ENCODE results near the gene PLEKHG7.
"Not testable (repeated sequence)": the region's sequence is repeated elsewhere in the genome, so short reads cannot be mapped to it uniquely, and the experiment has no call there.

PLEKHG7 gene

DNA sequence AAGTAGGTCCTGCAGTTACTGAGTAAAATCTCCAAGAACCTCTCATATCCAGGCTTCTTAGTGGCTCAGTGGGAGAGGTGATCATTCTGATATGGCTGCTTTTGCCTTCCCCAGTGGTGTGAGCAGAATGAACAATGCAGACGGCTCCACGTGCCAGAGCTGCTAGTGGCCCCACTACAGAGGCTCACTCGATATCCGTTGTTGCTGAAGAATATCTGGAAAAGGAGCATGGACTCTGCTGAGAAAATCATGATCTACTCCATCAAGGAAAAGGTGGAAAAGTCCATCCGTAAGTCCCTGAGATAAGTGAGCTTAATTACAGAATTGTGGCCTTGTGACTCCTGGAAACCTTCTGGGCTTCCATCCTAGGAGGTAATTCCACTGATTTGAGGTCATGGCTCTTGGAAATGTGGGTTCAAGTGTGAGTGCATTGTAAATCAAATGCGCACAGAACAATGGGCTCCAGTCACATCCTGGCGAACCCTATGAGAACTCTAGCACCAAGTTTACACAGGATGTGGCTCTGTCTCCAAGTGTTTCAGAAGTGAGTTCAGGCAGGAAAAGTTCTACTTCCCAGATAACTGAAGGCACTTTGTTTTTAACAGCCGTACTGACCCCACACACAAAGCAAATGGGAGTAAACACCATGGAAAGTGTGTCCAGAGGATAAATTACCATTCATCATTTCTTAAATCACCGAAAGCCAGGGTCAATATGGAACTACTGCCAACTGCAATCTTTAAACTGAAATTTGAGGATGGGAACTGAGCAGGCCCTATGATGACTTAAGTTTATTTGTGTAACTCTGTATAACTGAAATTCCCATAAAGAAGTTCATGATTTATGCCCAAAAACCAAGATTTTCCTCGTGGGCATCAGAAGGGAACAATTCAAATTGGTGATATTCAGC is 51.4 kb downstream of the PLEKHG7 start:
- no peak for DNase-seq

DNA sequence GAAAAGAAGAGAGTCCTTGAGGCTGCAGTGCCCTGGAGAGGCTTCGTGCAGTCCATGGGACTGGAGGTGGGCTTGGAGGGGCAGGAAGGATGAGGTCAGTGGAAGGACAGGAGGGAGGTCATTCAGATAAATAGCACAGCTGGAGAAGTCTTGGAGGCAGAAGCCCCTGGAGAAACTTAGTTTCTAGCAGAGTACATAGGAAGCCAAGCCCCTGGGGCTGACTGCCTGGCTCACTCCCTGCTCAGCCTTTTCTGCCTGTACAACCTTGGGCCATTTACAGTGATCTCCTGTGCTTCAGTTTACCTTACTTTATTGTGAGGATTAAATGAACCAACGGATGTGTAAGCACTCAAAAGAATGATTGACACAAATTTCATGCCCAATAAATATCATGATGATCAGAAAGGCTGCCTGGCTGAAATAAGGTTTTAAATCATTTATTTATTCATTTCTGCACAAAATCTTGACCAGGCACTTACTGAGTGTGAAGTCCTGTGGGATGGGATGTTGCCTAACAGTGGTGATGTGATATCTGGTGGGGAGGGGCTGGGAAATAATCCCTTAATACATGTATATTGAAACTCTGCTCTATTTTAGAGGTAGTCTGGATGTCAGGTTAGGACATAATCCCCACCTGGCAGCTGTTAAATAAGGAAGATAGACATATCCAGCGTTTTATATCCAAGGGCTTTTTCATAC is 54.3 kb downstream of the PLEKHG7 start:
- DNase-seq = no peak

DNA sequence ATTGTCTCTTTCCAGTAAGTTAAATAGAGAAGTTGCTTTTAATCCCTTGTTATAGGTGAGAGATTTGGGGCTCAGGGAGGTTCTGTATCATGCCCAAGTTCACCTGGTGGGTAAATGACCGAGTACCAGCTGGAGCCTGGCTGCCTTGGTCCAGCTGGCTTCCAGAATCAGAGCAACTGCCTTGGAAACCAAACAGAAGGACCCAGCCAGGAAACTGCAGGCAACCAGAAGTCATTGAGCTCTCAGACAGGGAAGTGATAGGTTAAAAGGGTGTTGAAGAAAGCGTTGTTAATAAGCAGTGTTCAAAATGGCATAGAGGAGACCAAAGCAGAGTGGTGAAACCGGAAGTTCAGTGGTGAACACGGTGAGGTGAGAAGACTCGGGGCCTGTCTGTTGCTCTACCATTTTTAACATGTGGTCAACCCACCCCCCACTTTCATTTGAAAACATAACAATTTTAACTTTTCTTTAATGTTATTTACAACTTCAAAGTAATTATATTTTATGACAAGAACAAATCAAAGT is 54.9 kb downstream of the PLEKHG7 start:
- no peak for DNase-seq

DNA sequence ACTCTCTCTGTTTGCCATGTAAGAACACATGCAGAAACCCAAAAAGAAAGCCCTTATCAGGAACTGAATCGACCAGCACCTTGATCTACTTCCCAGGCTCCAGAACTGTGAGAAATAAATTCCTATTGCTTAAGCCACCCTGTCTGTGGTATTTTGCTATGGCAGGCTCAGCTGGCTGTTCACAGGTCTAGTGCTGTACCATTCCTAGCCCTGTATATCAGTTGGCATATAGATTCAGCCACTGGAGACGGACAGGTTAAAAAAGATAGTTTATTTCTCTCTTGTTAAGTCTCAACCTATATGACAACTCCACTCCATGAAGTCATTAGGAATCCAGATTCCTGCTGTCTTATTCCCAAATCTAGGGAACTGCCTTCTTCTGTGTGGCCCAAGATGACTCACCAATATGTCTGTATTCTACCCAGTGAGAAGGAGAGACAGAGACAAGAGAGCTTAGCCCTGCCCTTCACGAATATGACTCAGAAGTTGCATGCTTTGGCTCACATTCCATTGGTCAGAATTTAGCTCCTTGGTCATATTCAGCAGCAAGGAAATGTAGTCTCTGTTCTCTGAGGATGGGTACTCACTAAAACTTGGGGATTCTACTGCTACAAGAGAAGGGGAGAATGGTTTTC is 57.0 kb downstream of the PLEKHG7 start:
- peak; percentile 87 for DNase-seq

DNA sequence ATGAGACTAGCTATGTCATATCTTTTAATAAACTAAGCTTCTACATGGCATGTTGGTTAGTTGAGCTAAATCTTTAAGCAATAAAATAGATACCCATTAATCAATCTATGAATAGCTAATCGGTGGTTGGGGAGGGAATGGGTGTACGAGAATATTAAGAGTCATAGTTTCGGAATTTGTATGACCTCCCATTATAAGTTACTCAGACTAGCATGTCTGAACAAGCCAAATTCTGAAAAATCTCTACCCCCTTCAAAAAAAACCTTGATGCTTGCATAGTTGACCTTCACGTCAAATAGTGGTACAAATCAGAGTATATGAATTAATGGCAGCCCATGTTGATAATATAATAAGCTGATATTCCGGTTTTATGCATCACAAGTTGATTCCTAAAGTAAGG is 60.0 kb downstream of the PLEKHG7 start:
- no peak for DNase-seq

DNA sequence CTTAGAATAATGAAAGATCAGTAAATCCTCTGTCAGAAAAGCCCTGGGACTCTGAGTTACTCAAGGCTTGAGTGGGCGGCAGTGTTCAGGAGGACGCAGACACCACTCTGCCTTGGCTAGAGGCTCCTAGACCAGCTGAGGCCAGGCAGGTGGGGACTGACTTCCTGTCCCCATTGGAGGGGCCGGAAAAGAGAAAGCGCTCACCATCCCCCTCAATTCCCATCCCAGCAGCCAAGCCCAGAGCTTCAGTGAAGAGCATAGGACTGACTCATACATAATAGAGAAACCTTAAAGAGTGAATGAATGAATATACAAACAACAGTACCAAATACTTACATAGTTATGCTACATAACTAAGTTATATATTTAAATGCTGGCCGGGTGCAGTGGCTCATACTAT is 62.0 kb downstream of the PLEKHG7 start:
- DNase-seq = no peak

DNA sequence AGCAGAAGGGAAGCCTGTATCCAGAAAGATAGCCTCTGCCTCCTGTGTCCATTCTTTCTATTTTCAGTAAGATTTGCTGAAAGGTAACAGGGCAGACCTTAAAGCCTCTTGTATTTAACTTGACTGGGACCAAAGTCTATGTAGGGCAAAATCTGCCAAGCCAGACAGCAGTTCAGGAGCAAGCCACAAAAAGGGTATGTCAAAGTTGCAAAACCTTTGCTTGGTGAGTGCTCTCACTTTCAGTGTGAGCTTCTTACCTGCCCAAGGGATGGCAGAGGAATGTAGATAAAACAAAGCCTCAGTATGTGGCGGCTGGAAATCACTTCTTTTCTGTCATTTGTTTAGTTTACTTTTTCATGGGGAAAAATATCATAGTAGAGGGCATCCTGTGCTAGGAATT is 63.1 kb downstream of the PLEKHG7 start:
- DNase-seq = no peak

DNA sequence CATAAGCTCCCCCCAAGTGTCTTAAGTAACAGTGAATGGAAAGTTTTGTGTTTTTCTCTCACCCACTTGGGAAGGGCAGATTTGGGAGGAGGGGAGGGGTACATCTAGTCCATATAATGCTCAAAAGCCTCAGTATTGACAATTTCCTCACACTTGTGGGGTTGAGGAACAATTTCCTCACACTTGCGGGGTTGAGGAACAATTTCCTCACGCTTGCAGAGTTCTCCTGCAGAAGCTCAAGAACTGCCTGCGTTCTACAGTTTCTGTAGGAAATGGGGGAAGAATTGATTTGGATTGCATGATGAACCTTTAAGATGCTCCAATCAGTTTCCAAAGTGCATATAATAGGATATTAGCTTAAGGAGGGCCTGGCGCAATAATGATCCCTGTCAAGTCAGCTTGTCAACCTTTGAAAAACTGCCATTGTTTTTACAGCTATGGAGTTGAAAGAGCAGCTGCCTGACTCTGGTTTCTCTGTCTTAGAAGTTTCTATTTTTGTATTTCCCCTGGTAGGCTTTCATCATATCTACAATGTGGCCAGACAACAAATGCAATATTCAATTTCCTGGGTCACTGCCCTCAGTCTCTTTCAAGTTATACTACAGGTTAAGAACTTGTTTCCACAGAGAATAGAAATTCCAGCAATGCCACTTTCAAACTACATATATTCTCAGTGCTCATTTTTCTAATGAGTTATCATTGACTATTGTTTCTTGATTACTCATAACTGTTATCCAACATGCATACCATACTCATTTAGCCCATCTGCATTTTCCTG is 66.5 kb downstream of the PLEKHG7 start:
- no peak for DNase-seq

DNA sequence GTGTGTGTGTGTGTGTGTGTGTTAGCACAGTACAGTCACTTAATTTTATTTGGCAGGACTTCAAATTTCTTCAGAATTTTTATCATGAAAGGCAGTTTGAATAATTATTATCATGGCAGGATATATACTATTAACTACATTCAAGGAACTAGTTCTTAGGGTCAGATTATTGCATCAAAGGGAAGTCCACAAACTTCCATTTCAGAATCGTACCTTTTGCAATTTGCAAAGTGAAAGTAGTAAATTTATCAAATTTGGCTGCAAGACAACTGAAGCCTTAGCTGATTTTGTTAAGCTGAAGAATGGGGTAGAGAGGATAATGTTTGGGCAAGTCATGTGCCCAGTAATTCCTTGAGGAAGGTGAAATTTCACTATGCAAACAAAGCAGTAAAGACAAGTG is 68.2 kb downstream of the PLEKHG7 start:
- no peak for DNase-seq

DNA sequence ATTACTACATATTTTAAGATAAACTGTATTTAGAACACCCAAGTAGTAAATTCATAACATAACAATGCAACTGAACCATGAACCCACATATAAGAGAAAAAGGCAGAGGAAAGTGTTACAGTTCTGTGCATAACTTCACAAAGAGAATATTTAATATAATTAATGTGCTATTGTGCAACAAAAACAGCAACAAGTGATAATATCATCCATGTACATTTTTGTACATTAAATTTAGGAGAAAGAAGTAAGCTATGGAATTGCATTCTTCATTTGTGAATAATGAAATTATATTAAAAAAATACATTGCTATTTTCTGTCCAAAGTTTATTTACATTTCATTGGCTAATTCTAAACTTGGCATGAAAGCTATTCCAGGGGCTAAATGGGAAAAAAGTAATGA is 72.6 kb downstream of the PLEKHG7 start:
- no peak for DNase-seq

DNA sequence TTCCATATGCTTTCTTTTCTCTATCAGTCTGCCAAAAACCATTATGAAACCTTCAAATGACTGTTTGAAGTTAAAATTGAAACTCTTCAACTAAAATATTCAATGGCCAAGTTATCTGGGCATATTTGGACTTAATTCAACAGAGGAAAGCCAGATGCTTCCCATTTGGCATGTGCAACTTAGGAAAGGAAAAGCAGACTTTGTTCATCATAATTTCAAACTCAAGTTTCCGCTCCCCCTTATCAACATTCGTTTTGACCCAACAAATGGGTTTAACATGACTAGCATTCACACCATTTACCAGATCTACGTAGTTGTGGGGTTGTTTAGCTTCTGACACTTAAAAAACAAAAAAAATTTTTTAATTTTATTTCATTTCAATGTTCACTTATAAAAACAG is 75.7 kb downstream of the PLEKHG7 start:
- no peak for DNase-seq

DNA sequence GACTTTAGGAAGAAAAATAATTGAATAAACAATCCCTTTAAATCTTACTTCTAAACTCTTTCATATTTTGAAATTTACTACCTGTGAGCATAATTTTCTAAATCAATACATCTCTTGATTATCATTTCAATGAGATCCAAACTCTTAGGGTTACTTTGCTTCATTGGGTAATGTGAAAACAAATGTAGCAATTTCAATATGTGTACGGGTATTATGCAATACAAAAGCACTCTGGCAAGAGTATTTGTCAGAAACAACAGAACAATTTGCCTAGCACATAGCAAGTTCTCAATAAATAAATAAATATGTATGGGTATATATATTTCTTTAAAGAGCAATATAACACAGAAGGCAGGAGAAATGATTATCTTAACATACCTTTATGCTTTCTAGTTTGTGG is 77.1 kb downstream of the PLEKHG7 start:
- no peak for DNase-seq

DNA sequence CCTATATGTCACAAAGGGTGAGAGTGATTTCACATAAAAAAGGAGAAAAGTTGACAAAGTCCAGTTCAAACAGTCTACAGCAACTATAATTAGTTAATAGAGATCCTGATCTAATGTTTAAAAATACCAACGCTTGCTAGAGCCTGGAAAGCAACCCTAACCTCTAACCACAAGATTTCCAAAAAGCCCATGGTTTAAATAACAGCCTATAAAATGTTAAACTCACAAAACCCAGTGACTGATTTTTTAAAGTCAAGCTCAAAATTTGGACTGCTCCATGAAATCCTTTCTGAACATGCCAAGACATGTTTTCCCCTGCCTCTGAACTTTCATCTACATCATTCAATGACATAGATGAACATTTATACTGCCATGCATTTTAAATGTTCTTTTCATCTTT is 81.6 kb downstream of the PLEKHG7 start:
- DNase-seq = no peak

DNA sequence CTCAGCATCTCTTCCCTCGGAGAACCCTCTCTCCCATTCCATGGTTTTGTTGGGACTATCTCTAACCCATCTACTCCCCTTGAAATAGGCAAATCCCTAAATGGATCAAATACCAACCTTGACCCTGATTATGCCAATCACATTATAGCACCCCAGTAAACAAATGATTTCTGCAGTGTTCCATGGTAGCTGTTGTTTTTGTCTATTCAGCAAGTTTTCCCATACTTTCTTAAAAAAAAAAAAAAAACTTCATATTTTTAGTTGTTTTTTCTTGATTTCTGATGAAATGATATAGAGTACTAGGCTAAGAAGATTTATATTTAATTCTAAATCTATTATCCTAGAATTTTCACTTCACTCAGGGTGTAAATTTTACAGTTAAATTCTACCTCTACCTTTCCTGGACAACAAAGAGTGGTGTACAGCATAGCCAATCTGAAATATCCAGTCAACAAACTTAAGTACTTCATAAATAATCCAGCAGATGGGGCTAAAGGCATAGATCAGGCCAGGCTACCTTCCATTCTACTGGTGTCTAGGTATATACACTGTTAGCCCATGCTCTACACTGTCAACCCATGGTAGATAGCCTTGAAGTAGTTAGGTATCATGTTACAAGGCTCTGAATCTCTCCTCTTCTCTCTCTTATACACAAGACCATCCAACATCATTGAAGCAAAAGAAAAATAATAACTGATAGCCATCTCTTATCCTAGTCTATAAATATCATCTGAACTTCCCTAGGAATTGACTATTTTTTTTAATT is 82.2 kb downstream of the PLEKHG7 start:
- DNase-seq = peak; percentile 73

DNA sequence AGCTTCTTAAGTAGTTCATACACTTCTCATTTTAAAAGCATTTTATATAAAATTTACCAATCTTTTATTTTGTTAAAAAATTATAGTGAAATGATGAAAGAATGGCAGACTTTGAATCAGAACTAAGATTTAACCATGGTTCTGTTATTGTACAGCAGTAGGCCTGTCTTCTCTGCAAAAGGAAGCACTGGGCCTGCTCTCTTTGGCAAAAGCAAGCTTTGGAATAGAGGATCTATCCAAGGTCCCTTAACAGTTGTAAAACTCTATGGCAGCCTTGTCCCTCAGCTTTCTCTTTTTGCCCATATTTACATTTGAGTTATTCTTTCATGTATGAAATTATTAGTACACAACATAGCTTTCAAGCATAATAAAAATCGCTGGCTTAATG is 82.8 kb downstream of the PLEKHG7 start:
- no peak for DNase-seq

DNA sequence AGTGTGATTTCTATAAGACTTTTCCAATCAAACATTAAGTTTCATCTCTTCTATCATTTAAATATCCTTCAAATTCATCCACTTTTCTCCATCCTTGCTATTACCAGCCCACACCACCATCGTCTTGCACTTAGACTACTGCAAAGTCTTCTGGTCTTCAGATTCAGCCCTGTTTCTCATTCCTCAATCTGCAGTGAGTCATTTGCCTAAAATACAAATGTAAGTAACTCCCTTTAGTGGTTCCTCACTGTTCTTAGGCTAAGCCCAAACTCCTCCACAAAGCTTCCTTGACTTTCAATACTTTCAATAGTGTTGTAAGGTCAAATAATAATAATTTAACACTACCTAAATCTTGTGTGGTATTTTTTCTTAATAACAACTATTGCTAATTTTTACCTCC is 83.3 kb downstream of the PLEKHG7 start:
- no peak for DNase-seq

DNA sequence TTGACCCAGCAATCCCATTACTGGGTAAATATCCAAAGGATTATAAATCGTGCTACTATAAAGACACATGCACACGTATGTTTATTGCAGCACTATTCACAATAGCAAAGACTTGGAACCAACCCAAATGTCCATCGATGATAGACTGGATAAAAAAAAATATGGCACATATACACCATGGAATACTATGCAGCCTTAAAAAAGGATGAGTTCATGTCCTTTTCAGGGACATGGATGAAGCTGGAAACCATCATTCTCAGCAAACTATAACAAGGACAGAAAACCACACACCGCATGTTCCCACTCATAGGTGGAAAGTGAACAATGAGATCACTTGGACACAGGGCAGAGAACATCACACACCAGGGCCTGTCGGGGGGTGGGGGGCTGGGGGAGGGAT is 91.6 kb downstream of the PLEKHG7 start:
- not testable (repeated sequence) for DNase-seq

DNA sequence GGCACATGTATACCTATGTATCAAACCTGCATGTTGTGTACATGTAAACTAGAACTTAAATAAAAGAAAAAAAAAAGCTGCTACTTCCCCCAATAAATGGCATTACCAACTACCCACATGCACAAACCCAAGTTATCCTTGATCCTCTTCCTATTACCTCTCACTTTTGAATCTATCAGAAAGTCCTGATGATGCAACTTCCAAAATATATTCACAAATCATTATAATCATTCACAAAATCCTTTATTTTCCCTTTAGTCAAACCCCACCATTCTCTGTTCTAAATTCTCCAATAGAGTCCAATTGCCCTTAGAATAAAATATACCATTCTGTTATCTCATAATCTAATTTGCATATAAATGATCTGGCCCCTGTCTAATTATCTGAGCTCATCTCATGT is 92.0 kb downstream of the PLEKHG7 start:
- DNase-seq = no peak

DNA sequence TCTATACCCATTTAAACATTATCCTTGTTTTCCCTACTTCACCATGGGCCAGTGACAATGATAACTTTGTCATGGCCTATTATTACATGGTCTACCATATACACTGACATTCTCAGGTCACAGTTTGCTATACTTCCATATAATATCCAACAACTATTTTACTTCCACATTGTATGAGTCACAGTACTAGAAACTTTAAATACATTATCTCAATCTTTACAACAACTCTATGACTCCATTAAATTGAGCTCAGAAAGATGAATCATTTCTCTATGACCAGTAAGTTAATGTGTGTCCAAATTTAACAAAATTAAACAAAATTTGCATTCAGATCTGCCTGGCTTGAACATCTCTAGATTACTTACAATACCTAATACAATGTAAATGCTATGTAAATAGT is 93.9 kb downstream of the PLEKHG7 start:
- no peak for DNase-seq

DNA sequence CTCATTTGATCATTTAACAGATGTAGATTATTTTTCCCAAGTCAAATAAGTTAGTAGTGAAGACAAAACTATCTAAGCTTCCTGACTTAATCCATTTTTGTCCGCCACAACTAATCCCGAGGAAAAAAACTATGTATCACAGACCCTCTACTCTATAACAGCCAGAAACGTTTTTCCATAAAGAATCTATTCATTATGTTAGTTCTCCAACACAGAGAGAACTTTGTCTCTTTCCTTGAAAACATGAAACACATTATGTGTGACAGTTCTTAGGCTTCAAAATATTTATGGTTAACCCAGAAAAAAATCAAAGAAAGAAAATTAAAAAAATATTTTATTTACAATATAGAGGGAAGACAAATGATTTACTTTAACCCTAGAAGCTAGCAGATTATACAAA is 100.1 kb downstream of the PLEKHG7 start:
- no peak for DNase-seq

DNA sequence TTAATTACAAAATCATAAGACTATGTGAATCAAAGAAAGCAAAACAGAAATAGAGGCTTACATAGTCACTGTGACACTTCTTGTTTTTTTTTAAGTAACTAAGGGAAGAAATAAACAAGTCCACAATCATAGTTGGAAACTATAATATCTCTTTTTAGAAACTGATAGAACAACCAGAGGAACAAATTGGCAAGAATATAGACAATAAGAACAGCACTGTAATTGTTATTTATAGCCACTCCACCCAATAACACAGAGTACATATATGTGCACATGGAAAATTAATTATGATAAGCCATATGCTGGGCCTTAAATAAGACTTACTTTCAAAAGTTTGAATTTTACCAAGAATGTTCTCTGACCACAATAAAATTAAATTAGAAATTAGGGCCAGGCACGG is 101.1 kb downstream of the PLEKHG7 start:
- DNase-seq = no peak

DNA sequence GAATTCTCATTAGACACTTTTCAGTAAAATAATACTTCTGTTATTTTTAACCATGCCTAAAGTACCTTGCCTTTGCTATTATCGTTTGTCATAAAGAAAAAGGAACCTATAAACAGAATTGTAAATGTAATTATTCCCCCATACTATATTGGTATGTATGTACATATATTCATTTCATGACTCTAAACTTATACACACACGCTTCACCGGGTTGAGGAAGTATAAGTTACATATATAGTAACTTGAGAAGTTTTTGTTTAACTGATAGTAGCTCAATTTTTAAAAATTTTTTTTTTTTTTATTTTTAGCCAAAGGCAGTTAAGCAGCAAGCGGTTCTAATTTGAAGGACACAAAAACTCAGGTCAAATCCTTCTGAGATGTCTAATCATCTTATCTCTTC is 107.6 kb downstream of the PLEKHG7 start:
- no peak for DNase-seq

All from islet precursor cell (in vitro differentiated cells).